ENCODE measurements around the gene FEZF2.
A peak's percentile ranks its signal among the peaks of the same experiment; 100 is the strongest.

FEZF2 gene

DNA sequence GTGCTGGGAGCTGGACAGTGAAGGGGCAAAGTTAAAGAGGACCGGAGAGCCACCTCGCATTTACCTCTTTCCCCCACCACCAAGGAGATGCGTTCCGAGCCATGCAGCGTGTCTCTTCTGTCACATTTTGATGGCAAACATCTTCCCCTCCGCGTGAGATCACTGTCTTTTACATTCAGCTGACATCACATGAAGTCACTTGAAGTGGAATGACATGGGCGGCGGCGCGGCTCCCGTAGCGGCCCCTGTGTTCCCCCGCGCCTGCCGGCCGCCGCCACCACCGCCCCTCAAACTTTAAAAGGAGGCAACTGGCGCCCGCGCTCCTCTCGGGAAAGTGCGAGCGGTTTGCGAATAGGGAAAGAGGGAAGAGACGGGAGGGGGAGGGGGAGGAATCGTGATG, at the start of gene FEZF2:
FEZF2 (minus strand) TSS at position 336 of the 400 bp plus-strand sequence. CDS start 682 bp downstream, outside the sequence.
- no peak for DNase-seq (ENCODE audit: low read depth, low spot score)
- TF ChIP-seq CTCF (IDR thresholded peaks at IDR 0.05; ENCODE audit: insufficient read depth, low read length, missing control alignments) = no peak
- ChIA-PET POLR2A (no interaction called here), CTCF (no interaction called here)
- H3K4me3 ChIP-seq (ENCODE audit: low read depth, low read length) = peak within 1 kb of the TSS; percentile 20; the same call in 1 of the 2 replicates

DNA sequence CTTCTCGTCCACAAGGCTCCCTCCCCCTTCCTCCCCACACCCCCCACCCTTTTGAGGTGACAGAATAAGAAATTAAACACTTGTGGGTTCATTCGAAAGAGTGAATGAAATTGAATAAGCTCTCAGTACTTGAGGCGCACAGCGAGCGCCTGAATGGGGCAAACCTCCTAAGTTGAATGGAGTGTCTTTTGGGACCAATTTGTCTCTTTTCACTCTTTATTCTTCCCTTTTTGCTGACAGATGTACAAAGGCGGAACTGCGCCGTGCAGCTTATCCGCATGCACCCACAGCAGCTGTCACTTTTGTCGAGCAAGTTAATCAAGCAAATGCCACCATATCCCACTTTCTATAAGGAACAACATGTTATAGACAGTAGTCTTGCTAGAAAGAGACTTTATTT, 47.9 kb upstream of the FEZF2 start:
- TF ChIP-seq CTCF (IDR thresholded peaks at IDR 0.05; ENCODE audit: insufficient read depth, low read length, missing control alignments) = no peak
- POLR2A ChIA-PET = no interaction called here
- no peak overlapping the region for H3K4me3 ChIP-seq (ENCODE audit: low read depth, low read length)
- no peak for DNase-seq (ENCODE audit: low read depth, low spot score)
- CTCF ChIA-PET = no interaction called here

GRCh38 chr3:62416144-62416543, 42.8 kb upstream of the FEZF2 start:
- no peak for TF ChIP-seq CTCF (IDR thresholded peaks at IDR 0.05; ENCODE audit: insufficient read depth, low read length, missing control alignments)
- ChIA-PET CTCF (no interaction called here), POLR2A (no interaction called here)
- H3K4me3 ChIP-seq (ENCODE audit: low read depth, low read length) = no peak overlapping the region
- DNase-seq (ENCODE audit: low read depth, low spot score) = no peak

DNA sequence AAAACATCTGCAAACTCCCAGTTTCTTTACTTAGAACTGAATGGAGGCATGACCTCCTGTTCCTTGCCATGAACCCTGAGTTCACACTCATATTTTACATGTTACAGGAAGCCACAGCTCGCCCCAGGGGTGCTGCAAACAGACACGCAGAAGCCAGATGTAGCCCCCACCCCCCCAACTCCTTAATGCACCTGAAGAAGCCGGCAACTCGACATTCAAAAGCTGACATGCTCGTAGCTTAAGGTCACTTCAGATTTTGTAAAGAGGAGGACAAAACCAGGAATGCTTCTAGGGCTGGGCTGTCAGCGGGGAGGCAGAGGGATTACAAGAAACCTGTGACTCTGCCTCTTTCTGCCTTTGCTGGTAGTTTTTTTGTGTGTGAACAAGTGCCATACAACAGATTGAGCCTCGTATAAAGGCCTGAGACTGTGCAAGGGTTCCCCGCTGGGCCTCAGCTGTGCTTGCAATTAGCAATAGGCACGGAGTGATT, 42.0 kb upstream of the FEZF2 start:
- POLR2A ChIA-PET = no interaction called here
- no peak for TF ChIP-seq CTCF (IDR thresholded peaks at IDR 0.05; ENCODE audit: insufficient read depth, low read length, missing control alignments)
- no peak overlapping the region for H3K4me3 ChIP-seq (ENCODE audit: low read depth, low read length)
- CTCF ChIA-PET = no interaction called here
- DNase-seq (ENCODE audit: low read depth, low spot score) = no peak

DNA sequence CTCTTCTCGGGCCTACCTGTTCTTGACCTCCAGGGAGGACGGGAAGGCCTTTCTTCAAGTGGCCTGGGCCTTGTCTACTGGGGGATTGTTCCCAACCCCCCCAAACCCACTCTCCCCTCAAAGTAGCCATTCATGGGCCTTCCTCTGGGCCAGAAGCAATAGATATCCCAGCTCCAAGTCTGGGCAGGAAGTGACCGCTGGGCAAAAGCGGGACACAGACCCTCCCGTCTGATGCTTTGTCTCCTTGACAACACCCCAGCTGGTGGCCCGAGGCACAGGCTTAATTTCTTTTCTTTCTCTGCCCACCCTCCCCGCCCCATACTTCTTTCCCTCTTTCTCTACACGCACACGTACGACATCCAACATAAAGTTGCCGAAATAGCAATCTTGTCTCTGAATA, 41.4 kb upstream of the FEZF2 start:
- POLR2A ChIA-PET = no interaction called here
- no peak for TF ChIP-seq CTCF (IDR thresholded peaks at IDR 0.05; ENCODE audit: insufficient read depth, low read length, missing control alignments)
- CTCF ChIA-PET = no interaction called here
- H3K4me3 ChIP-seq (ENCODE audit: low read depth, low read length) = no peak overlapping the region
- DNase-seq (ENCODE audit: low read depth, low spot score) = no peak

DNA sequence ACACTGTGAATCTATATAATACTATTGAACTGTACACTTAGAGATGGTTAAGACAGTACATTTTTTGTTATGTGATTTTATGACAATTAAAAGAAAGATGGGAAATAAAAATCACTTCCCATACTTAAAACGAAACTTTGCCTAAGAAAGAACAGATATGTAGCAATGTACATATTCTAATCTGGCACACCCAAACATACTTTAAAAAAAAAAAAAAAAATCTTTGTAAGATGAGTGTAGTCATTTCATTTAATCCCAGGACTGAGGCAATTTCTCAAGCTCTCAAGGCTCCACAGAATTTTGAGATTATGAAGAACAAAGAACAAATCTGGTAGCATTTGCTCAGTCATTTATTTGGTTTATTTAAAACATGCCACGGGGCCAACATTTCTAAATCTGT, 40.3 kb upstream of the FEZF2 start:
- no peak for TF ChIP-seq CTCF (IDR thresholded peaks at IDR 0.05; ENCODE audit: insufficient read depth, low read length, missing control alignments)
- CTCF ChIA-PET = no interaction called here
- POLR2A ChIA-PET = no interaction called here
- H3K4me3 ChIP-seq (ENCODE audit: low read depth, low read length) = no peak overlapping the region
- no peak for DNase-seq (ENCODE audit: low read depth, low spot score)
